Tibial artery (tissue), 4 donors: ENCODE data around the gene EVI5L.
A peak's percentile ranks its signal among the peaks of the same experiment; 100 is the strongest.

ENCODE experiments used
- DNase-seq, 2 donors: peaks; one replicate each; pipeline ENCODE4 v3.0.0-alpha.2; 2019
- H3K27ac ChIP-seq, 2 donors: fragments of 200-600 bp; sonication (generic) in 1 of 2; 1 replicate in 1 of 2; 2 replicates in 1 of 2; pipeline ENCODE4 v1.5.1; 2018 to 2019; ENCODE audit warnings: mild to moderate bottlenecking in 1 of 2
- H3K27me3 ChIP-seq, 2 donors: fragments of 200-600 bp; sonication (generic) in 1 of 2; one replicate each; pipeline versions ENCODE4 v1.5.1 to v1.6.0; 2016 to 2019
- H3K36me3 ChIP-seq, 3 donors: fragments of 200-600 bp; sonication (generic) in 2 of 3; one replicate each; pipeline ENCODE4 v1.5.1; 2016 to 2019; ENCODE audit warnings: mild to moderate bottlenecking in 2 of 3
- H3K4me1 ChIP-seq, 4 donors: fragments of 200-600 bp; sonication (generic) in 2 of 4; 1 replicate in 3 of 4; 2 replicates in 1 of 4; pipeline ENCODE4 v1.5.1; 2016 to 2019
- H3K4me3 ChIP-seq, 2 donors: fragments of 200-600 bp; sonication (generic) in 1 of 2; 1 replicate in 1 of 2; 2 replicates in 1 of 2; pipeline ENCODE4 v1.5.1; 2018 to 2019; ENCODE audit warnings: mild to moderate bottlenecking in 2 of 2
- H3K9me3 ChIP-seq, 3 donors: fragments of 200-600 bp; sonication (generic) in 1 of 3; one replicate each; pipeline ENCODE4 v1.5.1; 2016 to 2019
- CTCF ChIP-seq, 2 experiments: fragments of 200-600 bp in 1 of 2; fragments of 450-650 bp in 1 of 2; IDR thresholded peaks; one replicate each; pipeline ENCODE4 v1.5.1; 2017 to 2019; ENCODE audit warnings: antibody characterized with exemption in 2 of 2, mild to moderate bottlenecking in 1 of 2, moderate library complexity in 1 of 2
- intact Hi-C: fragments of 100-400 bp; cut with DNase I; formaldehyde crosslinking; loops from one replicate; pipeline ENCODE4 v1.15.0; 2023; ENCODE audit warnings: low total_unique reads

EVI5L gene

DNA sequence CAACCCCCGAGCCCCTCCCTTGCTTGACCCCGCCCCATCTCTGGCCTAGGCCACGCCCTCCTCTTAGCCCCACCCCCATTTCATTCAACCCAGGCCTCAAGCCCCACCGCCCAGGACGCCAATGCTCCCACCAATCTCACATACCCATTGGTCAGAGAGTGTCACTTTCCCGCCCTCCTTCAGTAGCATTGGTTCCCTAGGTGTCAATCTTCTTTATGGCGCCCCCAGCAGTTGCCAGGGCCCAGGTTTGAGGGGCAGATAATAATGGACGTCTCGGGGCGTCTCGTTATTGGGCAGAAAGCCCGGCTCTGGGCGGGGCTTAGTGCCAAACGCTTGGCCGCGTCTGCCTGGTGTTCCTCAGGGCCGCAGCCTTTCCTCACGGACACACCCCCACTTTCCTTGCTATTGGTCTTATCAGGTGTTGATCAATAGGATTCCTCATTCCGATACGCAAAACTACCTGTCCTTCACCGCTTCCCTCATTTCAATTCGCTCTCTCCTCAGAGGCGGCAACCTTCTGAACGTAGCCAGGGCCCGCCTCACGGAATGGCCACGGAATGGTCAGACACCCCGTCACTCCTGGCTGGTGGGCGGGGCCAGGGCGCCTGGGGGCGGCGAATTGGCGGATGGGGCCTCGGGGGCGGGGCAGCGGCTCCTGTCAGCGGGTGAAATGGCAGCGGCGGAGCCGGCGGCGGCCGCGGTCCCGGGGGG lies at the start of gene EVI5L:
Gene EVI5L (plus strand): TSS at position 658 of the 711 bp plus-strand sequence. CDS start 16,325 bp downstream, outside the sequence.
- intact Hi-C loops = no loop called here
- H3K4me3 ChIP-seq = peak within 1 kb of the TSS; percentile 82 to 95

DNA sequence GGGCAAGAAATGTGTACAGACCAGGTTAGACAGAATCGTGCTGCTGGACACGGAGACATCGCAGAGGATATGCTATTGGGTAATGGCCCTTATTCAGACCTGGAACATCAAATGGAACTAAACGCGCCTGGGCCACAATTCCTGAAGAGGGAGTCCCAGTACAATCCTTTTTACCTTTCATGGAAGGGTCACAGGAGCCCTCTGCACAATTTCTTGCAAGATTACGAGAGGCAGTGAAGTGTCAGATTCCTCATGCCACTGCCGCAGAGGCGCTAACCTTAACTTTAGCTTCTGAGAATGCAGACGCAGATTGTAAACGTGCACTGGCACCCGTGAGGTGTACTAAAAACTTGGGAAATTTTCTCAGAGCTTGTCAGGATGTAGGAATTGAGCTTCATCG lies 48.9 kb upstream of the EVI5L start:
- H3K27me3 ChIP-seq = peaks cover 0 to 26% of the 10 kb centered on the region in 2 donors
- DNase-seq = peak in 1 of 2 donors; percentile 3
- H3K4me3 ChIP-seq = no peak overlapping the region
- intact Hi-C loops = no loop called here
- H3K4me1 ChIP-seq = no peaks in the 10 kb centered on the region
- no peak for TF ChIP-seq CTCF (IDR thresholded peaks at IDR 0.05)
- no peaks in the 10 kb centered on the region for H3K9me3 ChIP-seq
- H3K36me3 ChIP-seq = no peaks in the 10 kb centered on the region
- no peak overlapping the region for H3K27ac ChIP-seq

More for the DNA sequence above, at the start of gene EVI5L:
- no peaks in the 10 kb centered on the region for H3K36me3 ChIP-seq
- DNase-seq = peak; percentile 99 to 100
- TF ChIP-seq CTCF (IDR thresholded peaks at IDR 0.05) = no peak
- peaks cover 0 to 33% (median 17%) of the 10 kb centered on the region in 4 donors for H3K4me1 ChIP-seq
- H3K27ac ChIP-seq = peak within 1 kb of the TSS; percentile 53 to 63
- H3K9me3 ChIP-seq = no peaks in the 10 kb centered on the region
- H3K27me3 ChIP-seq = peaks cover 2 to 4% of the 10 kb centered on the region in 2 donors

DNA sequence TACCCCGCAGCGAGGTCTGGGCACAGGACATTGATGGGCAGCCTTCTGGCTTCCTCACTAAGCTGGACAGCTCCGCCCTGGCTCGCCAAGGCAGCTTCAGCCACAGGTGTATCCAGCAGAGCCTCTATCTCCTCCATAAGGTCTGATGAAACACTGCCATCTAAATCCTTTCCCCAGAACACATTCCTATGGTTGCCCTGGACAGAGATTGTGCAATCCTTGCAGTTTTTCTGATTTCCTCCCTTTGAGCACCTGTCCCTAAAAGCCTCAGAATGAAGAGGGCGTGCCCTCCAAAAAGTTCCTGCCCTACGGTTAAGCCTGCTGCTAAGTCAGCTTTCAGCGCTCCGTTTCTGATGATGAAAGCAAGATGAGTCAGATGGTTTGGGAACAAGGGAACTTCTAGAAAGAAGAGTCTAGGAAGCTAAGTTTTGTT lies 46.0 kb upstream of the EVI5L start:
- H3K36me3 ChIP-seq = no peaks in the 10 kb centered on the region
- peak in 1 of 2 donors; percentile 30 for DNase-seq
- peaks cover 0 to 3% (median 0%) of the 10 kb centered on the region in 3 donors for H3K9me3 ChIP-seq
- no peak overlapping the region for H3K4me3 ChIP-seq
- TF ChIP-seq CTCF (IDR thresholded peaks at IDR 0.05) = no peak
- intact Hi-C loops = no loop called here
- peaks cover 0 to 5% (median 1%) of the 10 kb centered on the region in 4 donors for H3K4me1 ChIP-seq
- H3K27me3 ChIP-seq = peaks cover 0 to 50% of the 10 kb centered on the region in 2 donors
- no peak overlapping the region for H3K27ac ChIP-seq

- TF ChIP-seq CTCF (IDR thresholded peaks at IDR 0.05) = no peak
- intact Hi-C loops = no loop called here
- H3K4me1 ChIP-seq = peaks cover 0 to 10% (median 4%) of the 10 kb centered on the region in 4 donors
- no peak overlapping the region for H3K27ac ChIP-seq
- peaks cover 0 to 3% (median 0%) of the 10 kb centered on the region in 3 donors for H3K9me3 ChIP-seq
- H3K4me3 ChIP-seq = no peak overlapping the region
- peaks cover 0 to 58% of the 10 kb centered on the region in 2 donors for H3K27me3 ChIP-seq
- H3K36me3 ChIP-seq = no peaks in the 10 kb centered on the region
- no peak for DNase-seq
Observed at GRCh38 chr19:7784856-7785255, 45.2 kb upstream of the EVI5L start.

GRCh38 chr19:7787141-7787540 lies 42.9 kb upstream of the EVI5L start:
- H3K27me3 ChIP-seq = peaks cover 0 to 68% of the 10 kb centered on the region in 2 donors
- TF ChIP-seq CTCF (IDR thresholded peaks at IDR 0.05) = no peak
- intact Hi-C loops = no loop called here
- H3K4me1 ChIP-seq = peaks cover 0 to 10% (median 4%) of the 10 kb centered on the region in 4 donors
- H3K27ac ChIP-seq = no peak overlapping the region
- no peaks in the 10 kb centered on the region for H3K36me3 ChIP-seq
- peaks cover 0 to 3% (median 0%) of the 10 kb centered on the region in 3 donors for H3K9me3 ChIP-seq
- DNase-seq = peak in 1 of 2 donors; percentile 51
- no peak overlapping the region for H3K4me3 ChIP-seq
